Esophagus squamous epithelium (tissue), 5 donors: ENCODE measurements around the gene PLS3. TPM values are rescaled to one million over a fixed set of nuclear protein-coding genes. Genes with fewer than 3 reads are reported as not detected.
A peak's percentile ranks its signal among the peaks of the same experiment; 100 is the strongest.
"Not testable (repeated sequence)": the region's sequence is repeated elsewhere in the genome, so short reads cannot be mapped to it uniquely, and the experiment has no call there.

Source experiments
- DNase-seq: peaks from one replicate; lab custom pipeline; 2025; lab: John Stamatoyannopoulos, UW
- H3K27ac ChIP-seq, 4 donors: fragments of 200-600 bp; sonication (generic); one replicate each; pipeline ENCODE4 v1.5.1; 2016 to 2019; ENCODE audit warnings: mild to moderate bottlenecking in 1 of 4
- H3K27me3 ChIP-seq, 4 donors: fragments of 200-600 bp; sonication (generic); 1 replicate in 3 of 4; 2 replicates in 1 of 4; pipeline versions ENCODE4 v1.5.1 to v1.6.0; 2017 to 2021; ENCODE audit warnings: antibody characterized with exemption in 1 of 4
- H3K36me3 ChIP-seq, 3 donors: fragments of 200-600 bp; sonication (generic); one replicate each; pipeline ENCODE4 v1.5.1; 2016 to 2019
- H3K4me1 ChIP-seq, 3 donors: fragments of 200-600 bp; sonication (generic); one replicate each; pipeline ENCODE4 v1.5.1; 2017 to 2019
- H3K4me3 ChIP-seq, 4 donors: fragments of 200-600 bp; sonication (generic); 1 replicate in 3 of 4; 2 replicates in 1 of 4; pipeline ENCODE4 v1.5.1; 2016 to 2019; ENCODE audit warnings: mild to moderate bottlenecking in 2 of 4, moderate library complexity in 1 of 4
- H3K9me3 ChIP-seq, 3 donors: fragments of 200-600 bp; sonication (generic); one replicate each; pipeline ENCODE4 v1.5.1; 2016 to 2019
- POLR2A ChIP-seq, 4 donors: fragments of 450-650 bp; IDR thresholded peaks; one replicate each; pipeline ENCODE4 v1.6.1; 2017; ENCODE audit warnings: antibody characterized with exemption in 4 of 4, mild to moderate bottlenecking in 4 of 4, moderate library complexity in 3 of 4
- WGBS, 2 donors: methylation state at CpG; one replicate each; pipeline ENCODE4 v1.1.5; 2018; 5-methylcytosine and 5-hydroxymethylcytosine counted together
- intact Hi-C: fragments of 100-400 bp; cut with DNase I; formaldehyde crosslinking; loops from one replicate; pipeline ENCODE4 v1.15.0; 2022
- total RNA-seq, 4 donors: library from RNA; depleted of rRNA; stranded (reverse); fragments of >200 nt; gene quantifications; one replicate each; pipeline ENCODE4 v1.1.0, GENCODE V29; 2016
- TF ChIP-seq, protein P1 (sequence below), 6 experiments: fragments of 450-650 bp in 4 of 6; fragments of 200-600 bp in 2 of 6; sonication (generic) in 2 of 6; IDR thresholded peaks; one replicate each; pipeline ENCODE4 v1.5.1; 2016 to 2019; ENCODE audit warnings: antibody characterized with exemption in 6 of 6, mild to moderate bottlenecking in 4 of 6, moderate library complexity in 4 of 6
- donor health status: DM: yes; HTN: yes; CAD: no.

The PLS3 gene
- total RNA-seq, 4 donors from 2014 or later = 142 to 196 (median 149) TPM

GRCh38 chrX:115622534-115622933 is 61.6 kb downstream of the PLS3 start:
- Histone ChIP-seq H3K4me1 (peaks cover 0 to 18% (median 3%) of the 10 kb centered on the region in 3 donors), H3K9me3 (no peaks in the 10 kb centered on the region), H3K27me3 (no peaks in the 10 kb centered on the region), H3K27ac (no peak overlapping the region), H3K4me3 (no peak overlapping the region), H3K36me3 (peaks cover 0 to 17% (median 0%) of the 10 kb centered on the region in 3 donors)
- no peak for DNase-seq
- 49 to 75% methylated on average over 4 of the region's 4 CpGs for WGBS, 2 donors
- intact Hi-C loops = no loop called here
- TF ChIP-seq, protein P1, sequence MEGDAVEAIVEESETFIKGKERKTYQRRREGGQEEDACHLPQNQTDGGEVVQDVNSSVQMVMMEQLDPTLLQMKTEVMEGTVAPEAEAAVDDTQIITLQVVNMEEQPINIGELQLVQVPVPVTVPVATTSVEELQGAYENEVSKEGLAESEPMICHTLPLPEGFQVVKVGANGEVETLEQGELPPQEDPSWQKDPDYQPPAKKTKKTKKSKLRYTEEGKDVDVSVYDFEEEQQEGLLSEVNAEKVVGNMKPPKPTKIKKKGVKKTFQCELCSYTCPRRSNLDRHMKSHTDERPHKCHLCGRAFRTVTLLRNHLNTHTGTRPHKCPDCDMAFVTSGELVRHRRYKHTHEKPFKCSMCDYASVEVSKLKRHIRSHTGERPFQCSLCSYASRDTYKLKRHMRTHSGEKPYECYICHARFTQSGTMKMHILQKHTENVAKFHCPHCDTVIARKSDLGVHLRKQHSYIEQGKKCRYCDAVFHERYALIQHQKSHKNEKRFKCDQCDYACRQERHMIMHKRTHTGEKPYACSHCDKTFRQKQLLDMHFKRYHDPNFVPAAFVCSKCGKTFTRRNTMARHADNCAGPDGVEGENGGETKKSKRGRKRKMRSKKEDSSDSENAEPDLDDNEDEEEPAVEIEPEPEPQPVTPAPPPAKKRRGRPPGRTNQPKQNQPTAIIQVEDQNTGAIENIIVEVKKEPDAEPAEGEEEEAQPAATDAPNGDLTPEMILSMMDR (IDR thresholded peaks at IDR 0.05) = no peak
- TF ChIP-seq POLR2A (IDR thresholded peaks at IDR 0.05) = no peak

DNA sequence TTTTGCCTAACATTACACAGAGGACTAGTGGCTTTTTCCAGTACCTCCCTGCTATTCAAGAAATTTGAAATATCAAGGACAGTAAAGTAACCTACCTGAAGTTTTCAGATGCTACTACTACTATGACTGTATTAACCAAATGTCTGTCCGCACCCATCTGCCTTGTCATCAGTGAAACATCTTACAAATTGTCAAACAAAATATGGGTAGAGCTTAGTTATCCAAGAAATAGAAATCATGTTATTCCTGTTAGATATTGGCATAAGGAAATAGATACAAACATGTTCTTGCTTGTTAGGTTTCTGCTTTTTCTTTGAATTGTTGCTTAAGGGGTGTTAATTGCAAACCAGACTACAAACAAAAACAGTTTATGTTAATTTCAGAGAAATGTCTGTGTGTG is 63.9 kb downstream of the PLS3 start:
- WGBS, 2 donors = 55 to 60% methylated on average over 1 of the region's 1 CpG
- peaks cover 0 to 22% (median 0%) of the 10 kb centered on the region in 3 donors for H3K36me3 ChIP-seq

DNA sequence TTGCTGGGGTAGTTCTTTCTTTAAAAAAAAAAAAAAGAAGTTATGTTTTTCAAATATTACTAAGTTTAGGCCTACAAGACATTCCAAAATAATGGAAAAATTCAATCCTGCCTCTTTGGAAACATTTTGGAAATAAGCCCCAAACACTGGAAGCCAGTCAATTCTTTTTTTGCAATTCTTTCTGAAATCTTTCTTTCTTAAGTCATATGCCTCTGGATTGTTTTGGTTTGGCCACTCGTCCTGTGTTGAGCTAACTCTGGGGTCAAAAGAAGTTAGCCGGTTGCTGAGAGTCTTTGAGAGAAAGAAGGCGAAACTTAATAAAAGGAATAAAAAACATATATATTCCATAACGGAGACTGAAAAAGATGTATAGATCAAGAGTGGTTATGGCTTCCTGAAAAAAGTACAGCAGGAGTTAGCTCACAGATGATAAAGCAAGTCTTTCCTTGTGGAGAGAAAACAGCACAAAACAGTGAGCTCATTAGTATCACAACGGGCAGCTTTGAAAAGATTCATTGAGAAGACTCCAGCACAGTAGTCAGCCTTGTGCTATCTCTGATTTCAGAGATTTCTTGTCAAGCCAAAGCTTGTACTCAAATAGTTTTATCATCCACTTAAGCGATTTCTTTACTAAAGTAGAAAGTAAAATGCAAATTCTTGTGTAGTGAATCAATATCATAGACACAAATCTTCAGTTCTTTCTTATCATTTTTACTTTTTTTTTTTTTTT is 64.8 kb downstream of the PLS3 start:
- Histone ChIP-seq H3K27me3 (no peaks in the 10 kb centered on the region), H3K27ac (peak overlapping the region in 3 of 4 donors; percentile 14 to 77 (median 74)), H3K4me3 (no peak overlapping the region), H3K4me1 (peaks cover 0 to 18% (median 3%) of the 10 kb centered on the region in 3 donors), H3K9me3 (no peaks in the 10 kb centered on the region), H3K36me3 (peaks cover 0 to 27% (median 0%) of the 10 kb centered on the region in 3 donors)
- TF ChIP-seq POLR2A (IDR thresholded peaks at IDR 0.05) = no peak
- TF ChIP-seq, protein P1 (IDR thresholded peaks at IDR 0.05) = no peak
- WGBS, 2 donors = 42 to 43% methylated on average over 6 of the region's 6 CpGs
- no peak for DNase-seq
- intact Hi-C loops = no loop called here

More for the DNA sequence above, 63.9 kb downstream of the PLS3 start:
- H3K27me3 ChIP-seq = no peaks in the 10 kb centered on the region
- H3K4me1 ChIP-seq = peaks cover 0 to 18% (median 3%) of the 10 kb centered on the region in 3 donors
- H3K4me3 ChIP-seq = no peak overlapping the region
- H3K27ac ChIP-seq = peak overlapping the region; percentile 14 to 77 (median 60)
- no peak for TF ChIP-seq POLR2A (IDR thresholded peaks at IDR 0.05)
- TF ChIP-seq, protein P1 (IDR thresholded peaks at IDR 0.05) = no peak
- intact Hi-C loops = no loop called here
- DNase-seq = no peak
- H3K9me3 ChIP-seq = no peaks in the 10 kb centered on the region

GRCh38 chrX:115630204-115630603 is 69.2 kb downstream of the PLS3 start:
- H3K4me1 ChIP-seq = peaks cover 0 to 7% (median 0%) of the 10 kb centered on the region in 3 donors
- H3K27ac ChIP-seq = no peak overlapping the region
- no peak for DNase-seq
- H3K4me3 ChIP-seq = no peak overlapping the region
- no peaks in the 10 kb centered on the region for H3K9me3 ChIP-seq
- intact Hi-C loops = no loop called here
- WGBS, 2 donors = 49 to 80% methylated on average over 2 of the region's 2 CpGs
- no peaks in the 10 kb centered on the region for H3K27me3 ChIP-seq
- H3K36me3 ChIP-seq = peaks cover 0 to 46% (median 0%) of the 10 kb centered on the region in 3 donors
- TF ChIP-seq, protein P1 (IDR thresholded peaks at IDR 0.05) = no peak
- no peak for TF ChIP-seq POLR2A (IDR thresholded peaks at IDR 0.05)

DNA sequence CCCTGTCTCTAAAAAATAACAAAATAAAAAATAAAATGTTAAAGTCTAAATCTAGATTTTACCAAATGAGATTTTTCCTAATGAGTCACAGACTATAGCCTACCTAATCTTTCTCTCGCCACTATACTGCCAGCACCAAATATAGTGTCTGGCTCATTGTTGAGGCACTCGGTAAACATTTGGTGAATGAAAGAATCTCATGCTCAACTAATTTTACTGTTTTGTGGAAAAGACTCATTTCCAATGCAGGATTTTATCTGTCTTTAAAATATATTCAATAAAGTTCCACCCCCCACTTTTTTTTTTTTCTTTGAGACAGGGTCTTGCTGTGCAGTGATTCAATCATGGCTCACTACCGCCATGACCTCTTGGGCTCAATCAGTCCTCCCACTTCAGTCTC is 71.5 kb downstream of the PLS3 start:
- Histone ChIP-seq H3K9me3 (no peaks in the 10 kb centered on the region), H3K36me3 (peaks cover 0 to 67% (median 0%) of the 10 kb centered on the region in 3 donors), H3K4me3 (no peak overlapping the region), H3K4me1 (no peaks in the 10 kb centered on the region), H3K27ac (no peak overlapping the region), H3K27me3 (no peaks in the 10 kb centered on the region)
- 81 to 87% methylated on average over 3 of the region's 3 CpGs for WGBS, 2 donors
- DNase-seq = no peak
- TF ChIP-seq POLR2A (IDR thresholded peaks at IDR 0.05) = no peak
- TF ChIP-seq, protein P1 (IDR thresholded peaks at IDR 0.05) = no peak
- intact Hi-C loops = no loop called here

DNA sequence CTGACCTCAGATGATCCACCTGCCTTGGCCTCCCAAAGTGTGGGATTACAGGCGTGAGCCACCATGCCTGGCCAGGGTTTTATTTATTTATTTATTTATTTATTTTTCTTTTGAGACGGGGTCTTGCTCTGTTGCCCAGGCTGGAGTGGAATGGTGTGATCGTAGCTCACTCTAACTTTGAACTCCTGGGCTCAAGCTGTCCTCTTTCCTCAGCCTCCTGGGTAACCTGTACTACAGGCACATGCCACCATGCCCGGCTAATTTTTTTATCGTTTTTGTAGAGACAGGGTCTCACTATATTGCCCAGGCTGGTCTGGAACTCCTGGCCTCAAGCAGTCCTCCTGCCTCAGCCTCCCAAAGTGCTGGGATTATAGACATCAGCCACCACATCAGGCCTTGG is 72.4 kb downstream of the PLS3 start:
- H3K9me3 ChIP-seq, H3K4me1 ChIP-seq, H3K27ac ChIP-seq, intact Hi-C loops, DNase-seq, H3K27me3 ChIP-seq, H3K4me3 ChIP-seq: not testable (repeated sequence)
- peaks cover 0 to 72% (median 0%) of the 10 kb centered on the region in 3 donors for H3K36me3 ChIP-seq
- WGBS, 2 donors = 66 to 93% methylated on average over 5 of the region's 5 CpGs
